BE2C (cell line): Measurements from ENCODE around the gene ASH1L.
"Not testable (repeated sequence)": the region's sequence is repeated elsewhere in the genome, so short reads cannot be mapped to it uniquely, and the experiment has no call there.

Experiments used
- DNase-seq: peaks from one replicate; pipeline ENCODE4 v3.0.0-alpha.2; 2020
- H3K27me3 ChIP-seq: fragments of 250-450 bp; sonication (Bioruptor Pico); 2 replicates; pipeline ENCODE4 v1.5.1; 2020; ENCODE audit warnings: mild to moderate bottlenecking
- H3K36me3 ChIP-seq: fragments of 250-450 bp; sonication (Bioruptor Pico); 2 replicates; pipeline ENCODE4 v1.5.1; 2020; ENCODE audit warnings: mild to moderate bottlenecking
- H3K4me1 ChIP-seq: fragments of 250-450 bp; sonication (Bioruptor Pico); 2 replicates; pipeline ENCODE4 v1.5.1; 2020
- H3K4me3 ChIP-seq: 2 replicates; pipeline ENCODE4 v1.5.1; 2011; ENCODE audit warnings: low read depth, low read length
- H3K9me3 ChIP-seq: fragments of 250-450 bp; sonication (Bioruptor Pico); 2 replicates; pipeline ENCODE4 v1.5.1; 2020
- CTCF ChIP-seq: IDR thresholded peaks from 2 replicates; pipeline ENCODE4 v1.5.1; 2012; ENCODE audit warnings: mild to moderate bottlenecking, low read depth, low read length

The ASH1L gene

GRCh38 chr1:155339515-155340097 lies 223.0 kb downstream of the ASH1L start:
- H3K4me3 ChIP-seq: no peak overlapping the region
- DNase-seq: no peak
- H3K9me3 ChIP-seq: no peaks in the 10 kb centered on the region
- H3K36me3 ChIP-seq: peaks cover 74% of the 10 kb centered on the region
- H3K4me1 ChIP-seq: no peaks in the 10 kb centered on the region
- TF ChIP-seq CTCF: no peak
- no peaks in the 10 kb centered on the region for H3K27me3 ChIP-seq

GRCh38 chr1:155334962-155335361 lies 227.6 kb downstream of the ASH1L start:
- Histone ChIP-seq H3K36me3 (peaks cover 50% of the 10 kb centered on the region), H3K9me3 (no peaks in the 10 kb centered on the region)

GRCh38 chr1:155329980-155330598 lies 232.5 kb downstream of the ASH1L start:
- DNase-seq: no peak
- Histone ChIP-seq H3K4me3 (no peak overlapping the region), H3K36me3 (peaks cover 26% of the 10 kb centered on the region), H3K27me3 (no peaks in the 10 kb centered on the region), H3K4me1 (no peaks in the 10 kb centered on the region; the same call in 1 of the 2 replicates), H3K9me3 (no peaks in the 10 kb centered on the region)
- no peak for TF ChIP-seq CTCF

More at GRCh38 chr1:155334962-155335361, 227.6 kb downstream of the ASH1L start:
- no peaks in the 10 kb centered on the region for H3K27me3 ChIP-seq
- no peak overlapping the region for H3K4me3 ChIP-seq
- no peaks in the 10 kb centered on the region for H3K4me1 ChIP-seq
- TF ChIP-seq CTCF: no peak
- no peak for DNase-seq

- H3K4me3 ChIP-seq, H3K4me1 ChIP-seq, H3K9me3 ChIP-seq, H3K27me3 ChIP-seq, DNase-seq: not testable (repeated sequence)
- peaks cover 22% of the 10 kb centered on the region for H3K36me3 ChIP-seq
These were observed 233.7 kb downstream of the ASH1L start for GRCh38 chr1:155328856-155329255.

- Histone ChIP-seq H3K4me1 (no peaks in the 10 kb centered on the region; the same call in 1 of the 2 replicates), H3K27me3 (no peaks in the 10 kb centered on the region), H3K36me3 (peaks cover 14% of the 10 kb centered on the region), H3K4me3 (no peak overlapping the region), H3K9me3 (no peaks in the 10 kb centered on the region)
- no peak for TF ChIP-seq CTCF
- no peak for DNase-seq
These were observed 234.6 kb downstream of the ASH1L start for GRCh38 chr1:155327981-155328380.

GRCh38 chr1:155326631-155327037 lies 236.0 kb downstream of the ASH1L start:
- no peak for DNase-seq
- Histone ChIP-seq H3K27me3 (no peaks in the 10 kb centered on the region), H3K4me3 (no peak overlapping the region), H3K4me1 (peaks cover 3% of the 10 kb centered on the region), H3K9me3 (no peaks in the 10 kb centered on the region), H3K36me3 (peaks cover 14% of the 10 kb centered on the region)
- TF ChIP-seq CTCF: no peak
